Heart left ventricle (tissue), 13 donors: Measurements from ENCODE around the gene CSRP1.

Experiments used
- CTCF ChIP-seq, 12 donors: fragments of 200-600 bp; sonication (generic) in 4 of 12; IDR thresholded peaks; one replicate each; pipeline versions ENCODE4 v1.5.0 to v1.8.0; 2018 to 2022; ENCODE audit warnings: antibody characterized with exemption in 12 of 12, mild to moderate bottlenecking in 5 of 12
- POLR2A ChIP-seq, 2 donors: fragments of 450-650 bp; IDR thresholded peaks; one replicate each; pipeline ENCODE4 v1.6.1; 2017; ENCODE audit warnings: antibody characterized with exemption in 2 of 2, mild to moderate bottlenecking in 2 of 2, moderate library complexity in 2 of 2
- donor health status: ischemic (EF 13 %, LVEDD 7.1; RV severe dilation, severe dysfunction).
- donor health status: DM: no; HTN: yes; CAD: no.
- donor health status: DM: no; HTN: no; CAD: no.
- donor health status: ischemic (EF 25% LVEDD 6.9; RV normal size, moderate dysfunction).
- donor health status: ischemic (EF 25% LVEDD 5.7; RV mildly dilated, moderate dysfunction).
- donor health status: ischemic (EF 35%, LVEDD 5.7; RV mildly dilated, moderate dysfunction).
- donor health status: nonischemic (EF 11% LVEDD 7.7; RV severe dilation, severe dysfunction).
- donor health status: DM: yes; HTN: yes; CAD: no.
- donor health status: PGD.
- donor health status: ischemic (EF 29% LVEDD 5.4; RV normal size, mild dysfunction).
- donor health status: nonischemic (EF 23%, LVEDD 6.1; RV moderate dilation, normal function).

- TF ChIP-seq CTCF (IDR thresholded peaks at IDR 0.05) (no peak), POLR2A (IDR thresholded peaks at IDR 0.05) (no peak)
These were observed 51.8 kb downstream of the CSRP1 start for GRCh38 chr1:201455098-201455497.
